H9 (cell line): ENCODE results near the gene TRMT1. TPM values are rescaled to one million over a fixed set of nuclear protein-coding genes. Genes with fewer than 3 reads are reported as not detected.

Source experiments
- DNase-seq: peaks from one replicate; pipeline ENCODE4 v3.0.0-alpha.2; 2017
- H2AFZ ChIP-seq: one replicate; pipeline ENCODE4 v1.6.1; 2013; ENCODE audit warnings: mild to moderate bottlenecking, low read length, control low read depth, moderate library complexity
- H2AK5ac ChIP-seq: 2 replicates; pipeline ENCODE4 v1.6.1; 2013; ENCODE audit warnings: low read length, control low read depth, mixed read lengths; ENCODE audit not compliant: insufficient read length
- H2BK120ac ChIP-seq: one replicate; pipeline ENCODE4 v1.6.1; 2013; ENCODE audit warnings: low read depth, mild to moderate bottlenecking, low read length, control low read depth, inconsistent platforms; ENCODE audit not compliant: poor library complexity, severe bottlenecking
- H2BK12ac ChIP-seq: 2 replicates; pipeline ENCODE4 v1.6.1; 2013; ENCODE audit warnings: low read length, control low read depth, mixed read lengths, low read depth; ENCODE audit not compliant: insufficient read length
- H2BK15ac ChIP-seq: 2 replicates; pipeline ENCODE4 v1.6.1; 2013; ENCODE audit warnings: low read depth, low read length, control low read depth
- H2BK20ac ChIP-seq: one replicate; pipeline ENCODE4 v1.6.1; 2013; ENCODE audit warnings: low read depth, mild to moderate bottlenecking, low read length, control low read depth, inconsistent platforms; ENCODE audit not compliant: poor library complexity, severe bottlenecking
- H2BK5ac ChIP-seq: 2 replicates; pipeline ENCODE4 v1.6.1; 2013; ENCODE audit warnings: low read length, control low read depth, mixed read lengths; ENCODE audit not compliant: insufficient read length
- H3K14ac ChIP-seq: 2 replicates; pipeline ENCODE4 v1.6.1; 2013; ENCODE audit warnings: low read length, control low read depth; ENCODE audit not compliant: insufficient read depth
- H3K18ac ChIP-seq: 2 replicates; pipeline ENCODE4 v1.6.1; 2013; ENCODE audit warnings: low read depth, mild to moderate bottlenecking, mixed read lengths, low read length, control low read depth; ENCODE audit not compliant: insufficient read length
- H3K23ac ChIP-seq: 2 replicates; pipeline ENCODE4 v1.6.1; 2013; ENCODE audit warnings: low read length, control low read depth, mixed read lengths, low read depth; ENCODE audit not compliant: insufficient read length
- H3K23me2 ChIP-seq: 2 replicates; pipeline ENCODE4 v1.6.1; 2013; ENCODE audit warnings: low read depth, mild to moderate bottlenecking, mixed read lengths, low read length, control low read depth; ENCODE audit not compliant: insufficient read length, poor library complexity, severe bottlenecking
- H3K27ac ChIP-seq: 2 replicates; pipeline ENCODE4 v1.5.1; 2013; ENCODE audit warnings: low read length, control low read depth, mixed read lengths, low read depth; ENCODE audit not compliant: insufficient read length
- H3K27me3 ChIP-seq: 2 replicates; pipeline ENCODE4 v1.6.1; 2013; ENCODE audit warnings: low read length, control low read depth, inconsistent platforms; ENCODE audit not compliant: insufficient read depth
- H3K4ac ChIP-seq: 2 replicates; pipeline ENCODE4 v1.6.1; 2013; ENCODE audit warnings: low read depth, mild to moderate bottlenecking, control low read depth, inconsistent platforms, low read length, moderate library complexity
- H3K4me1 ChIP-seq: 2 replicates; pipeline ENCODE4 v1.6.1; 2013; ENCODE audit warnings: low read length, control low read depth, inconsistent platforms; ENCODE audit not compliant: insufficient read depth
- H3K4me2 ChIP-seq: 2 replicates; pipeline ENCODE4 v1.6.1; 2013; ENCODE audit warnings: low read length, control low read depth, mixed read lengths; ENCODE audit not compliant: insufficient read length, insufficient read depth
- H3K56ac ChIP-seq: 2 replicates; pipeline ENCODE4 v1.6.1; 2013; ENCODE audit warnings: low read depth, mild to moderate bottlenecking, mixed read lengths, low read length, control low read depth; ENCODE audit not compliant: insufficient read length
- H3K79me1 ChIP-seq: 2 replicates; pipeline ENCODE4 v1.6.1; 2013; ENCODE audit warnings: low read depth, mild to moderate bottlenecking, moderate library complexity, low read length, control low read depth, inconsistent platforms; ENCODE audit not compliant: insufficient read depth, poor library complexity, severe bottlenecking
- H3K79me2 ChIP-seq: 2 replicates; pipeline ENCODE4 v1.6.1; 2013; ENCODE audit warnings: low read length, control low read depth, inconsistent platforms; ENCODE audit not compliant: insufficient read depth
- H3K9ac ChIP-seq: 2 replicates; pipeline ENCODE4 v1.6.1; 2013; ENCODE audit warnings: low read length, control low read depth, mixed read lengths; ENCODE audit not compliant: insufficient read length; ENCODE audit errors: extremely low read depth
- H3K9me3 ChIP-seq: one replicate; pipeline ENCODE4 v1.6.1; 2013; ENCODE audit warnings: low read depth, low read length, inconsistent platforms; ENCODE audit not compliant: control insufficient read depth
- H3T11ph ChIP-seq: one replicate; pipeline ENCODE4 v1.6.1; 2013; ENCODE audit warnings: mild to moderate bottlenecking, low read length, control low read depth, inconsistent platforms
- H4K20me1 ChIP-seq: one replicate; pipeline ENCODE4 v1.6.1; 2013; ENCODE audit not compliant: control insufficient read depth, insufficient read length, insufficient read depth
- H4K5ac ChIP-seq: 2 replicates; pipeline ENCODE4 v1.6.1; 2013; ENCODE audit warnings: low read depth, mild to moderate bottlenecking, mixed read lengths, low read length, control low read depth; ENCODE audit not compliant: insufficient read length
- H4K8ac ChIP-seq: replicated peaks from 2 replicates; pipeline ENCODE4 v1.6.1; 2013; ENCODE audit warnings: low read length, control low read depth, mixed read lengths, low read depth; ENCODE audit not compliant: insufficient read length
- H4K91ac ChIP-seq: 2 replicates; pipeline ENCODE4 v1.6.1; 2013; ENCODE audit warnings: low read depth, mild to moderate bottlenecking, moderate library complexity, mixed read lengths, low read length, control low read depth; ENCODE audit not compliant: insufficient read length
- H3K27ac Mint-ChIP-seq, 3 experiments: 2 replicates in 2 of 3; 3 replicates in 1 of 3; pipeline ENCODE4 v1.8.0; 2020 to 2021; ENCODE audit warnings: mixed read lengths in 3 of 3, mild to moderate bottlenecking in 1 of 3, moderate library complexity in 1 of 3
- H3K27me3 Mint-ChIP-seq: 2 replicates; pipeline ENCODE4 v1.8.0; 2021; ENCODE audit warnings: low read depth, mild to moderate bottlenecking, moderate library complexity, mixed read lengths
- H3K36me3 Mint-ChIP-seq, 3 experiments: 2 replicates in 2 of 3; 3 replicates in 1 of 3; pipeline ENCODE4 v1.8.0; 2020 to 2021; ENCODE audit warnings: low read depth in 3 of 3, mixed read lengths in 3 of 3; ENCODE audit not compliant: insufficient read depth in 1 of 3
- H3K4me1 Mint-ChIP-seq, 2 experiments: 2 replicates each; pipeline ENCODE4 v1.8.0; 2020; ENCODE audit warnings: mixed read lengths in 2 of 2
- H3K4me3 Mint-ChIP-seq, 2 experiments: 2 replicates in 1 of 2; 3 replicates in 1 of 2; pipeline ENCODE4 v1.8.0; 2020 to 2021; ENCODE audit warnings: mild to moderate bottlenecking in 2 of 2, mixed read lengths in 2 of 2, moderate library complexity in 1 of 2
- H3K9me3 Mint-ChIP-seq, 2 experiments: 2 replicates in 1 of 2; 3 replicates in 1 of 2; pipeline ENCODE4 v1.8.0; 2020; ENCODE audit warnings: mild to moderate bottlenecking in 2 of 2, mixed read lengths in 2 of 2, moderate library complexity in 1 of 2
- CTCF ChIP-seq: fragments of 200-600 bp; sonication (generic); conservative IDR thresholded peaks from 3 replicates; pipeline ENCODE4 v1.8.0; 2021; ENCODE audit warnings: antibody characterized with exemption, mild to moderate bottlenecking
- WGBS: extraction: QIAGEN DNeasy Blood & Tissue Kit; methylation state at CpG from one replicate; pipeline ENCODE4 v1.1.7; 2013; ENCODE audit warnings: missing lambda C conversion rate, low lambda C conversion rate, mixed read lengths; ENCODE audit not compliant: insufficient read length; ENCODE audit errors: extremely low coverage; 5-methylcytosine and 5-hydroxymethylcytosine counted together
- total RNA-seq: library from RNA; stranded (reverse); gene quantifications from 2 replicates; pipeline ENCODE4 v1.2.1, GENCODE V29; 2021

TRMT1 gene
- total RNA-seq, 1 experiment from 2014 or later, result 95.7 TPM

GRCh38 chr19:13090511-13091231, 25.9 kb downstream of the TRMT1 start:
- Histone ChIP-seq H3K23me2 (peaks cover 7% of the 10 kb centered on the region), H3K4me1 (0 out of 2 replicates have a peak, but pooled peaks cover 2% of the 10 kb centered on the region), H4K20me1 (no peaks in the 10 kb centered on the region), H2BK20ac (no peak overlapping the region), H2AFZ (no peak overlapping the region), H2AK5ac (no peak overlapping the region), H3K27me3 (peaks cover 6% of the 10 kb centered on the region; the same call in 1 of the 2 replicates), H3K14ac (no peak overlapping the region), H3T11ph (no peak overlapping the region), H3K18ac (no peak overlapping the region), H3K4ac (no peak overlapping the region), H3K27ac (no peak overlapping the region), H3K79me1 (no peaks in the 10 kb centered on the region), H2BK15ac (no peak overlapping the region), H4K8ac (no peak overlapping the region), H3K9ac (no peak overlapping the region), H2BK120ac (no peak overlapping the region), H3K9me3 (no peaks in the 10 kb centered on the region), H2BK12ac (no peak overlapping the region), H3K23ac (no peak overlapping the region), H4K91ac (no peak overlapping the region), H3K4me2 (no peak overlapping the region), H3K56ac (no peak overlapping the region), H3K79me2 (no peaks in the 10 kb centered on the region), H2BK5ac (no peak overlapping the region), H4K5ac (no peak overlapping the region)
- TF ChIP-seq CTCF, result no peak
- Mint-ChIP-seq H3K27me3 (peaks cover 61% of the 10 kb centered on the region), H3K36me3 (no peaks in the 10 kb centered on the region), H3K9me3 (no peaks in the 10 kb centered on the region), H3K4me1 (peaks cover 22 to 38% of the 10 kb centered on the region in 2 experiments), H3K27ac (no peak overlapping the region), H3K4me3 (no peak overlapping the region)
- DNase-seq, result no peak
- no CpG with 5 or more reads among the region's 10 CpGs for WGBS
